Heart left ventricle (tissue), 16 donors: ENCODE measurements around the gene SRRD. TPM values are rescaled to one million over a fixed set of nuclear protein-coding genes. Genes with fewer than 3 reads are reported as not detected.

Experiments used
- ATAC-seq, 4 donors: fragments of 200-7000 bp; cut with Tn5 transposase; one replicate each; pipeline ENCODE4 v1.9.1; 2020 to 2022; ENCODE audit warnings: moderate library complexity in 4 of 4, mild to moderate bottlenecking in 3 of 4, moderate number of reproducible peaks in 1 of 4
- DNase-seq, 5 donors: peaks; one replicate each; pipeline ENCODE4 v3.0.0-alpha.2; 2020
- H3K27ac ChIP-seq, 12 donors: fragments of 200-600 bp; sonication (generic) in 4 of 12; one replicate each; pipeline versions ENCODE4 v1.5.0 to v1.8.0; 2016 to 2022; ENCODE audit warnings: mild to moderate bottlenecking in 2 of 12
- H3K27me3 ChIP-seq, 9 donors: fragments of 200-600 bp; sonication (generic) in 2 of 9; one replicate each; pipeline versions ENCODE4 v1.5.1 to v1.8.0; 2016 to 2022; ENCODE audit warnings: mild to moderate bottlenecking in 3 of 9
- H3K36me3 ChIP-seq, 9 donors: fragments of 200-600 bp; sonication (generic) in 2 of 9; one replicate each; pipeline versions ENCODE4 v1.5.0 to v1.8.0; 2018 to 2022; ENCODE audit warnings: mild to moderate bottlenecking in 2 of 9
- H3K4me1 ChIP-seq, 12 donors: fragments of 200-600 bp; sonication (generic) in 4 of 12; one replicate each; pipeline versions ENCODE4 v1.5.0 to v1.8.0; 2016 to 2022; ENCODE audit warnings: mild to moderate bottlenecking in 3 of 12
- H3K4me3 ChIP-seq, 12 donors: fragments of 200-600 bp; sonication (generic) in 4 of 12; one replicate each; pipeline versions ENCODE4 v1.5.0 to v1.8.0; 2017 to 2022; ENCODE audit warnings: mild to moderate bottlenecking in 9 of 12, moderate library complexity in 4 of 12
- H3K9me3 ChIP-seq, 12 donors: fragments of 200-600 bp; sonication (generic) in 4 of 12; one replicate each; pipeline versions ENCODE4 v1.5.0 to v1.8.0; 2016 to 2022; ENCODE audit warnings: mild to moderate bottlenecking in 1 of 12
- POLR2A ChIP-seq, 2 donors: fragments of 450-650 bp; IDR thresholded peaks; one replicate each; pipeline ENCODE4 v1.6.1; 2017; ENCODE audit warnings: antibody characterized with exemption in 2 of 2, mild to moderate bottlenecking in 2 of 2, moderate library complexity in 2 of 2
- WGBS, 4 donors: extraction: QIAGEN DNeasy Blood & Tissue Kit in 2 of 4; methylation state at CpG; one replicate each; pipeline versions ENCODE4 v1.1.5 to v1.1.7; 2013 to 2018; 5-methylcytosine and 5-hydroxymethylcytosine counted together
- intact Hi-C, 10 donors: fragments of 100-400 bp; cut with DNase I; formaldehyde crosslinking; loops; one replicate each; pipeline versions ENCODE4 v1.11.1 to v1.14.2; 2022
- polyA plus RNA-seq, 2 donors: library from polyadenylated mRNA; stranded (reverse); fragments of 200-250 nt; gene quantifications; one replicate each; pipeline ENCODE4 v1.2.3, GENCODE V29; 2013
- total RNA-seq, 9 donors: library from RNA; depleted of rRNA in 2 of 9; stranded (reverse); fragments of >200 nt in 2 of 9; fragmentation: NEBNext Ultra II Directional in 3 of 9; extraction: Animal tissue kit (Norgen Biotek cat#: 25700) in 3 of 9; gene quantifications; one replicate each; pipeline versions ENCODE4 v1.1.0 to v1.2.4, GENCODE V29; 2016 to 2023
- TF ChIP-seq, protein P1 (sequence below), 12 donors: fragments of 200-600 bp; sonication (generic) in 4 of 12; IDR thresholded peaks; one replicate each; pipeline versions ENCODE4 v1.5.0 to v1.8.0; 2018 to 2022; ENCODE audit warnings: antibody characterized with exemption in 12 of 12, mild to moderate bottlenecking in 5 of 12
- donor health status: ischemic (EF 13 %, LVEDD 7.1; RV severe dilation, severe dysfunction).
- donor health status: healthy with polysubstance abuse.
- donor health status: DM: no; HTN: yes; CAD: no.
- donor health status: DM: no; HTN: no; CAD: no.
- donor health status: ischemic (EF 25% LVEDD 6.9; RV normal size, moderate dysfunction).
- donor health status: ischemic (EF 25% LVEDD 5.7; RV mildly dilated, moderate dysfunction).
- donor health status: healthy.
- donor health status: DM: yes; HTN: yes; CAD: no.
- donor health status: ischemic (EF 35%, LVEDD 5.7; RV mildly dilated, moderate dysfunction).
- donor health status: nonischemic (EF 11% LVEDD 7.7; RV severe dilation, severe dysfunction).
- donor health status: DM: yes; HTN: yes; CAD: no.
- donor health status: PGD.
- donor health status: ischemic (EF 29% LVEDD 5.4; RV normal size, mild dysfunction).
- donor health status: nonischemic (EF 23%, LVEDD 6.1; RV moderate dilation, normal function).

Gene SRRD
- total and polyA plus RNA-seq, 11 donors, result 11.3 to 28.9 (median 23.4) TPM

DNA sequence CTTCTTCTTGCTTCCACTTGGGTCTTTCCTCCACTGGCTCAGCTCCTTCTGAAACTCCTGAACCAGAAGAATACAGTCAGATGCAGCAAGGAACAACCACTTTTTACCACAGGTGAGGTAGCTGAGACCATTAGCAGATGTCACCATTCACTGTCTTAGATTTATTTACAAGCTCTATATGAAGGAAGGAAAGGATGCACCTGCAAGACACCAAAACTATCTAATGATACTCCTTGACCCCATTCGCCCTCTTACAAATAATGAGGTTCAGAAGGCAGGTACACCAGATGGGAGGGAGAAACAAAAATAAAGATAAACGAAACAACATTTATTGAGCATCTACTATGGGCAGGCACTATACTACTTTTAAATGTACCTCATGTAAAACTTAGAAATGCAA, 18.3 kb downstream of the SRRD start:
- Histone ChIP-seq H3K9me3 (no peaks in the 10 kb centered on the region), H3K27ac (peak overlapping the region in 2 of 12 donors; percentile 71 to 83), H3K27me3 (no peaks in the 10 kb centered on the region), H3K4me1 (peaks cover 0 to 25% (median 17%) of the 10 kb centered on the region in 12 donors), H3K4me3 (no peak overlapping the region), H3K36me3 (peaks cover 6 to 100% (median 100%) of the 10 kb centered on the region in 9 donors)
- TF ChIP-seq POLR2A (IDR thresholded peaks at IDR 0.05), result no peak
- TF ChIP-seq, protein P1, sequence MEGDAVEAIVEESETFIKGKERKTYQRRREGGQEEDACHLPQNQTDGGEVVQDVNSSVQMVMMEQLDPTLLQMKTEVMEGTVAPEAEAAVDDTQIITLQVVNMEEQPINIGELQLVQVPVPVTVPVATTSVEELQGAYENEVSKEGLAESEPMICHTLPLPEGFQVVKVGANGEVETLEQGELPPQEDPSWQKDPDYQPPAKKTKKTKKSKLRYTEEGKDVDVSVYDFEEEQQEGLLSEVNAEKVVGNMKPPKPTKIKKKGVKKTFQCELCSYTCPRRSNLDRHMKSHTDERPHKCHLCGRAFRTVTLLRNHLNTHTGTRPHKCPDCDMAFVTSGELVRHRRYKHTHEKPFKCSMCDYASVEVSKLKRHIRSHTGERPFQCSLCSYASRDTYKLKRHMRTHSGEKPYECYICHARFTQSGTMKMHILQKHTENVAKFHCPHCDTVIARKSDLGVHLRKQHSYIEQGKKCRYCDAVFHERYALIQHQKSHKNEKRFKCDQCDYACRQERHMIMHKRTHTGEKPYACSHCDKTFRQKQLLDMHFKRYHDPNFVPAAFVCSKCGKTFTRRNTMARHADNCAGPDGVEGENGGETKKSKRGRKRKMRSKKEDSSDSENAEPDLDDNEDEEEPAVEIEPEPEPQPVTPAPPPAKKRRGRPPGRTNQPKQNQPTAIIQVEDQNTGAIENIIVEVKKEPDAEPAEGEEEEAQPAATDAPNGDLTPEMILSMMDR (IDR thresholded peaks at IDR 0.05), result no peak
- 84 to 92% (median 92%) methylated on average over 2 of the region's 2 CpGs for WGBS, 4 donors
- intact Hi-C loops, result loop anchor here in 3 of 10 donors (5.0 kb wide), 3 partner anchors 50 to 150 kb away; partner anchors contain the start of gene TPST2 (in 1 of the 3)
- no peak for DNase-seq
- ATAC-seq, result no peak

DNA sequence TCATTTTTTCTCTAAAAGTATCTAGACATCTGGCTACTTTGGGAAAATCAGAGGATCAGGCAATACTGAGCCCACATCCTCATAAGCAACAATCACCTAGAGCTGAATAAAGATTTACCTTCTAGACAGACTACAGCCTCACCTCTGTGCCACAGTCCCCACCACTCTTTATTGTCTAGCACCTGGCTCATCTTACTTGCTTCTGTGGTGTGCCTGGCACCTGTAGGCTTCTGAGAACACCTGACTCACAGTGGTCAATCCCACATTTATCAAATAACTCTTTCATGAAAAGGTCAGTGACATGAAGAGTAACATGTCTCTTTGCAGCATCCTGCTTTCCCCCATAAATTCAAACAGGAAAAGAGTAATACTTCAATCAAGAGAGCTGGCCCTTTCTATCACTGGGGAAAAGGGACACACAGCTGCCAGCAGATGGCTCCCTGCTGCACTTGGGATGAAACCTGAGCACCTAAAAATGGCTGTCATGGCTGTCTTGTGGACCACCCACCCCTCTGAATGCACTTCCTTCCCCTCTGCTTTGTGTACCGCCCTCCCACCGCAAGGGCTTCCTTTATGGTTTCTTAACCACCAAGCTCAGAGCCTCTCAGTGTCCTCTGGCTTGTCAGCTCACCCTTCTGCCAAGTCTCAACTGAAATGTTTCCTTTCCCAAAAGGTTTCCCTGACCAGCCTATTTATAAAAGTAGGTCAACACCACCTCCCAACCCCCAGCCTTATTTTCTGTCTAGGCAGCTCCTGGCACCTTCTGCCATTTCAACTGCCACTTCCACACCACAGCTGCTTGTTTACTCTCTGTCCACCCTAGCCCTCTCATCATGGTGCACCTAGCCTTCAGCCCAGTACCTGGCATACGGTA, 19.2 kb downstream of the SRRD start:
- Histone ChIP-seq H3K36me3 (peaks cover 6 to 100% (median 100%) of the 10 kb centered on the region in 9 donors), H3K27me3 (no peaks in the 10 kb centered on the region), H3K27ac (peak overlapping the region; percentile 43 to 83 (median 66)), H3K4me3 (peak overlapping the region in 3 of 12 donors; percentile 11 to 19 (median 13)), H3K4me1 (peaks cover 0 to 25% (median 17%) of the 10 kb centered on the region in 12 donors), H3K9me3 (no peaks in the 10 kb centered on the region)
- DNase-seq (peak in 4 of 5 donors; percentile 23 to 60 (median 37)), ATAC-seq (peak; percentile 87 to 90 (median 88))
- intact Hi-C loops, result loop anchor here in 3 of 10 donors (5.0 kb wide), 3 partner anchors 49 to 149 kb away; partner anchors contain the start of gene TPST2 (in 1 of the 3)
- TF ChIP-seq, protein P1 (IDR thresholded peaks at IDR 0.05), result peak; percentile 26 to 67 (median 54)
- no peak for TF ChIP-seq POLR2A (IDR thresholded peaks at IDR 0.05)
- 18 to 31% (median 26%) methylated on average over 3 of the region's 3 CpGs for WGBS, 4 donors

DNA sequence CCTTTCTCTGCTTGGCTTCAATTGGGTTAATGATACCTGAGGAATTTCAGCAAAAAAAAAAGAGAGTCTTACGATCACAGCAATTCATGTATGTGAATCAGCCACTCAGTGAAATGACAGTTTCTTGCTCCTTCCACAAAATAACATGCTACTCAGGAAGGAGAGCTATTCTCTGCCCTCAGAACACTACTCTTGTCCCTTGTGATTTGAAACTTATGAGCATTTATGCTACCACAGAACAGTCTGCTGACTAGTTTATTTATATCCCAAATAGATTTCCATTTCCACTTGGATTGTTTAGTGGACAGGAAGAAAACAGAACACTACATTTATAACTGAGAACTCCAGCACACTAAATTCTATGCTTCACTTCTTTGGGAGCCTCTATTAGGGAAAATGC, 20.1 kb downstream of the SRRD start:
- no peak for DNase-seq
- peaks cover 4 to 100% (median 100%) of the 10 kb centered on the region in 9 donors for H3K36me3 ChIP-seq
- ATAC-seq, result peak in 3 of 4 donors; percentile 45 to 85 (median 70)
- 23 to 49% (median 46%) methylated on average over 1 of the region's 1 CpG for WGBS, 4 donors
- peaks cover 0 to 25% (median 17%) of the 10 kb centered on the region in 12 donors for H3K4me1 ChIP-seq
- H3K9me3 ChIP-seq, result no peaks in the 10 kb centered on the region
- H3K27ac ChIP-seq, result peak overlapping the region; percentile 43 to 83 (median 66)
- TF ChIP-seq POLR2A (IDR thresholded peaks at IDR 0.05), result no peak
- TF ChIP-seq, protein P1 (IDR thresholded peaks at IDR 0.05), result no peak
- intact Hi-C loops, result loop anchor here in 3 of 10 donors (5.0 kb wide), 3 partner anchors 49 to 149 kb away; partner anchors contain the start of gene TPST2 (in 1 of the 3)
- H3K27me3 ChIP-seq, result no peaks in the 10 kb centered on the region
- peak overlapping the region in 3 of 12 donors; percentile 10 to 19 (median 12) for H3K4me3 ChIP-seq

DNA sequence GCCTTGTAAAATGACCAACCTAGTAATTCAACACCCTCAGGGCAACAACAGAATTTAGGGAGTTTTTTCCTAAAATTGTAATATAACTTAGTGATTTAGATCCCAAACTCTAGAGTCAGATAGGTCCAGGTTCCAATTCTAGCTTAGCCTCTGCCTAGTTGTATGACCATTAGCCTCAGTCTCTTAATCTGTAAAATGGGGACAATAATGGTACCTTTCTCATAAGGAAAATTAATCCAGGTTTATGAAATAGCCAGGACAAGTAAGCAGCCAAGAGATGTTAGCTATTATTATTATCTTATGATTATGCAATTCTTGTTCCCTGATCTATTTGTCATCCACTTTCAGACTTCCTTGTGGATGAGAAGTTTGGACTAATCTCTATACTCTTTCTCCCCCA, 24.5 kb downstream of the SRRD start:
- TF ChIP-seq, protein P1 (IDR thresholded peaks at IDR 0.05), result no peak
- TF ChIP-seq POLR2A (IDR thresholded peaks at IDR 0.05), result no peak
- ATAC-seq (no peak), DNase-seq (no peak)
- intact Hi-C loops, result no loop called here
- H3K9me3 ChIP-seq, result no peaks in the 10 kb centered on the region
- peaks cover 0 to 77% (median 71%) of the 10 kb centered on the region in 9 donors for H3K36me3 ChIP-seq
- peaks cover 4 to 37% (median 22%) of the 10 kb centered on the region in 12 donors for H3K4me1 ChIP-seq
- no peak overlapping the region for H3K4me3 ChIP-seq
- no peaks in the 10 kb centered on the region for H3K27me3 ChIP-seq
- H3K27ac ChIP-seq, result no peak overlapping the region
